Nucleus accumbens (tissue), 56 donors: ENCODE data around the gene DNAJC8.
A peak's percentile ranks its signal among the peaks of the same experiment; 100 is the strongest.

Experiments
- DNase-seq, 56 donors: peaks; one replicate each; lab custom pipeline; 2025; lab: John Stamatoyannopoulos, UW

DNAJC8 gene

DNA sequence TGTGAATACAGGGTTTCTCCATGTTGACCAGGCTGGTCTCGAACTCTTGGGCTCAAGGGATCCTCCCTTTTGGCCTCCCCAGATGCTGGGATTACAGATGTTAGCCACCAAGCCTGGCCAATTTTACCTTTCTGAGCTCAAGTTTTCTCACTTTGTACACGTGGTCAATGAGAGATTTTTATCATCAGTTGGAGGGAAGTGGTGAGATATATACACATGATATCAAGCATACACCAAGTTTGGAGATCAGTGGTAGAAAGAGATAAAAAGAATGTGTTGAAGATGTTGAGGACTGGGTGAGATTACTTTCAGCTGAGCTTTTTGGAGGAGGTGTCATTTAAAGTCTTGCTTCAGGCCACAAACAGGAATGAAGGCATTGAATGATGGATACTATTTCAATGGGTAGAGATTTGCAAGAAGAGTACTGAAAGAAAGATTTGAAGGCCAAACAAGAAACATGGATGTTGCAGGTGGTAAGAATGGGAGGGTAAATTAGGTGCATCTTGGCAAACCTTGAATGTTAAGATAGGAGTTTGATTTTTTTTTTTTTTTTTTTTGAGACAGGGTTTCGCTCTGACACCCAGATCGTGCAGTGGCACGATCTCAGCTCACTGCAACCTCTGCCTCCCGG is 23.5 kb upstream of the DNAJC8 start:
- DNase-seq, result no peak

DNA sequence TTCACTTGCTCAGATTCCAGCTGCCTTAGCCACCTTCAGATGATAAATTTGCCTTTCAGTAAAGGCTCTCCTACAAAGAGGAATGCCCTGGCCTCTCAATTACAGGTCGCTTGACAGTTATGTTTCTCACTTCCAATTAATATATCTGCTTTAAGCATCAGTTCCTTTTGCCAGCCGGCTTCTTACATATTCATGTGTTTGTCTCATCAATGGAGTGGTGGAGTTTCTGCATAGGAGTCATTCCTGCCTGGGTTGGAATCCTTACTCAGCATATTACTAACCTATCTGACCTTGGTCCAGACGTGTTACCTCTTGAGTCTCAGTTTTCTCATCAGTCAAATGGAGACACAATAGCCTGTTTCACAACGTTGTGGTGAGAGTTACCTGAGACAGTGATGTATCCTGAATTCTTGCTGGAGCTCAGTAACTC is 17.1 kb upstream of the DNAJC8 start:
- no peak for DNase-seq

DNA sequence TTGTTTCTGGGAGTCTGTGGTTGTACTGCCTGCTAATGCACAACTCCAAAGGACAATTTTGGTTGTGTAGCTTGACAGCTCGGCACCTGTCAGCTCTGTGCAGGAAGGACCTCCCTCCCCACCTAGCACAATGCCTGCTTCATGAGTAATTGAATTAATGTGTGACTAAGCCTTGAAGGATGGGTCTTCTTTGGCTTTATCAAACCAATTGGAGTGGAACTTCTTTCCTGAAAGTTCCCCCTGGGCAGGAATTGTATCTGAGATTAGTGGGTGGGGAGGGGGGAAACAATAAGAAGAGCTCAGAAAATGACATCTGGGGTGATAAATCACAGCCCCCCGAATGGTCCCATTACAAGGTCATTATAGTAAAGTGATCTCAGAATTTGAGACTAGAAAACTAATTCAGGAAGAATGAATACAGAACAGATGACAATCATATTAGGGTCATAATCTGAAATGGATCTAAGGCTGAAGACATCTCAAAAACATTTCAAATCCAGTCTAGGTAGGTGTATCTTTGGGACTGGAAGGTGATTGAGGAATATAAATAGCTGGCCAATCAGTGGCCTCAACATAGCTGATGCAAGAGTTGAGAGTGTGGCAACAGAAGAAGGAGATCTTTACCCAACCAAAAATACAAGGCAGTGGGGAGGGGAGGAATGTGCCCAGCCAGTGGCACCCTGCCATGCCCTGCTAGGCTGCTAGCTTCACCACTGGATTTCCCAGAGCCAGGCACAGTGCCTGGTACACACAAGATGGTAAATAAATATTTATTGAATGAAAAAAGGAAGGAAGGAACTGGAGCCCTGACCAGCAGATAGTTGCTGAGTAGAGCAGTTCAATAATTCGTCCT is 16.4 kb upstream of the DNAJC8 start:
- DNase-seq, result peak in 12 of 56 donors; percentile 1 to 26 (median 10)

- peak in 50 of 56 donors; percentile 15 to 90 (median 58) for DNase-seq
Measured at GRCh38 chr1:28248273-28249012, 15.6 kb upstream of the DNAJC8 start.

GRCh38 chr1:28247612-28248272 is 14.9 kb upstream of the DNAJC8 start:
- peak in 1 of 56 donors; percentile 15 for DNase-seq

GRCh38 chr1:28246427-28246832 is 13.6 kb upstream of the DNAJC8 start:
- DNase-seq, result no peak

DNA sequence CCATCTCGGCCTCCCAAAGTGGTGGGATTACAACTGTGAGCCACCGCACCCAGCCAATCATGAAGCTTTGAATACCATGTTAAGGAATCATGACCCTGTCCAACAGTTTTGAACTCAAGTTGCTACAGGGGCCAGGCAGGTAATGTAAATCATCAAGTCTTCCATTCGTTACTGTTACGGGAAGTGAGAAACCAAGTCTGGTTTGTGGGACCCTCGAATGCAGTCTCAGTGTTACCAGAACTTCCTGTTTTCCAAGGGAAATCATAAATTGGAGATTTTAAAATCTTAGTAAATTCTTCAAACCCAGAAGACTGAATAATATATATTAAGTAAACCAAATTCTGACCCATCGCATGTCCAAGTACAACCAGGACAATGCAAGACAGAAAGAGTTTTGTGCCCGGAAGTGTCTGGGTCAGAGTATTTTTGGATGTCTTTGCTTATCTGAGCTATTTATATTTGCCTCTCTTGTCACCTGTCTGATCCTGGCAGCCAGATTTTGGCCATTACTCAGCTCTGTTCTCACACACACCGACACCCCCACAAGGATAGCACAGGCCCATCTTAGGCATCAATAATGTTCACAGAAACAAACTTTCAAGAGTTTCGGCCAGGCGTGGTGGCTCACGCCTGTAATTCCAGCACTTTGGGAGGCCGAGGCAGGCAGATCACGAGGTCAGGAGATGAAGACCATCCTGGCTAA is 11.9 kb upstream of the DNAJC8 start:
- DNase-seq, result no peak

DNA sequence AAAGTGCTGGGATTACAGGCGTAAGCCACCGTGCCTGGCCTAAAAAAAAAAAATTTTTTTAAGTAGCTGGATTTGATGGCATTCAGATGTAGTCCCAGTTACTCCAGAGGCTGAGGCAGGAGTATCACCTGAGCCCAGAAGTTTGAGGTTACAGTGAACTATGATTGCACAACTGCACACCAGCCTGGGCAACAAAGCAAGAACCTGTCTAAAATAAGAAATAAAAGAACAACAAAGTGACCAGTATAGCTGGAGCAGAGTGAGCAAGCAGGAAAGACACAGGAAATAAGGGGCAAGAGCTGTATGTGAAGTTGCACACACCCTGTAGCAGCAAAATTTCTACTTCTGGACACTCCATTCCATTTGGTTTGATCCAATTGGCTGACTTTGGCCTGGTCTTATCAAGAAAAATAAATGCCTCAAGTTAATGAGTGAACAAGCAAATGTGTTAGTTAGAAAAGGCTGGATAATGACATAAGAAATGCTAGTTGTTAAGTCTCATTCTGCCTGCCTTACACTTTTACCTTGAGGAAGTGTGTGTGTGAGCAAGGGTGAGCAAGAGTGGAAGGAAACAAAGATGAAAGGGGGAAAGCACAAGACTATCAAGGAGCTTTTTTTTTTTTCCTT is 11.0 kb upstream of the DNAJC8 start:
- DNase-seq, result no peak

GRCh38 chr1:28241638-28242241 is 8.9 kb upstream of the DNAJC8 start:
- no peak for DNase-seq

DNA sequence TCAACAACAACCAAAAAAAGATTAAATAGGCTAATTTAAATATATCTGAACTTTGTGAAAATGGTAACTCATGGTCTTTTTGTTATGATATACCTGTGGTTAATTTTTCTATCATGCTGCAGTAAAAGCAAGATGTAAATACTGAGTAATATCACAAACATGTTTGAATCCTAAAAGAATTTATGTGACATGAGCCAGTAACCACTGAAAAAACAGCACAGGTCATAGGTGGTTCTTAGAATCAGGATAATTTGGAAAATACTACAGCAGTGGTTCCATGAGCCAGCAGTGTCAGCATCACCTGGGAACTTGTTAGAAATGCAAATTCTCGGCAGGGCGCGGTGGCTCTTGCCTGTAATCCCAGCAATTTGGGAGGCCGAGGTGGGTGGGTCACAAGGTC is 7.2 kb upstream of the DNAJC8 start:
- DNase-seq, result no peak

DNA sequence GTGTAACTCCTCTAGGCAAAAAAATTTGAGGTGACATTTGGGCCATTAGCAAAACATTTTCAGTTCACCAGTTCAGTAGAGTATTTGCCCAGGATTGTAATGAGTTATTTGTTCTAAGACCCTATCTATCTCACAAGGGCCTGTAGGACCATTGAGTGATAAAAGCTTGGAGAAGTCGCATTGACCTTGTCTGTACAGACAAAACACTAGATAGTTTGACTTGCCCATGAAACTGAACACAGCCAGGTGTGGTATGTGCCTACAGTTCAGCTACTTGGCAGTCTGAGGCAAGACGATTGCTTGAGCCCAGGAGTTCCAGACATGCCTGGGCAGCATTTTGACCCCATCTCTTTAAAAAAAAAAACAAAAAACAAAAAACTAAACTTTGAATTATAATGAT is 6.2 kb upstream of the DNAJC8 start:
- no peak for DNase-seq

DNA sequence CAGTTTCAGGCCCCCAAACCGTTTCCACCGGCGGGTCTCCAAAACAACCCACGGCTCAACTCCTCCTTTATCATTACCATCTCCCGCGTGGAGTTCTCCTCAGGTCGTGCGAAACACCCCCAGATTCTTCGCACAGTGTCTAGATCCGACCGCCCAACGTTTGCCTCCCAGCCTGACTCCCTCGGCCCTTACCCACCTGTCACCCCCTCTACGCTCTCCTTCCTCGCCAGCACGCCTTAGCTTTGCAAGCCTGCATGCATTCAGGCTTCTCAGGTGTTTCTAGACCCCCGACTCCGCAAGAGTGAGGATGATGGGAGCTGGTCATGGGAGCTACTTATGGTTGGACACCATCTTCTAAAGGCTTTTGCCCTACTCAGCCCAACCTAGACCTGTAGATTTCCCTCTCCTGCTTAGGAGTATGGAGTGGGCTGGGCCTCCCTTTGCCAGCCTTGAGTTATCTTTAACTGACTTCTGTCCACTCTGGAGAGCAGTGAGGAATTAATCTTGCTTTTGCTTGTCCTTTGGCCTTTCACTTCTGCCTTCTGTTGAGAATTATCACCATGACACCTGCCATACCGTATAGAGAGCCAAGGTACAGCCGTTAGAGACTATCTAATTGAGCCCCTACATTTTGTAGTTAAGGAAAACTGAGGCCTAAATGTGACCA is 4.0 kb upstream of the DNAJC8 start:
- DNase-seq, result peak in 4 of 56 donors; percentile 23 to 50 (median 28)

- DNase-seq, result peak; percentile 74 to 99 (median 97)
Measured at GRCh38 chr1:28235755-28236655, 3.2 kb upstream of the DNAJC8 start, which contains the start of gene ATP5IF1. TSS of gene ATP5IF1 (plus strand) at chr1:28236124. CDS start at chr1:28236184, 60 bp downstream.

- DNase-seq, result peak in 2 of 56 donors; percentile 10 to 18
Measured at GRCh38 chr1:28233264-28233606, 406 bp upstream of the DNAJC8 start.

- no peak for DNase-seq
Measured at GRCh38 chr1:28229996-28230395, 2.8 kb downstream of the DNAJC8 start.

GRCh38 chr1:28229089-28229488 is 3.7 kb downstream of the DNAJC8 start:
- DNase-seq, result no peak

- no peak for DNase-seq
Measured at GRCh38 chr1:28213315-28213714, 19.5 kb downstream of the DNAJC8 start.
